Fibroblast of the aortic adventitia (primary cell): ENCODE measurements around the gene RBM28. TPM values are rescaled to one million over a fixed set of nuclear protein-coding genes. Genes with fewer than 3 reads are reported as not detected.

Source experiments
- DNase-seq: peaks from one replicate; pipeline ENCODE4 v3.0.0-alpha.2; 2010; ENCODE audit warnings: low read depth
- H3K4me3 ChIP-seq: 2 replicates; pipeline ENCODE4 v1.5.1; 2011; ENCODE audit warnings: low read depth, mild to moderate bottlenecking, control low read depth, low read length, moderate library complexity
- CTCF ChIP-seq: IDR thresholded peaks from 2 replicates; pipeline ENCODE4 v1.5.1; 2011; ENCODE audit warnings: mild to moderate bottlenecking, low read length, control low read depth, inconsistent platforms; ENCODE audit not compliant: insufficient read depth
- total RNA-seq: library from RNA; depleted of rRNA; stranded (reverse); fragments of >200 nt; gene quantifications from 2 replicates; pipeline ENCODE4 v1.2.3, GENCODE V29; 2012; ENCODE audit warnings: low replicate concordance

Gene RBM28
- total RNA-seq, 1 donor, result 14.7 TPM

- DNase-seq, result no peak
- no peak for TF ChIP-seq CTCF
- H3K4me3 ChIP-seq, result no peak overlapping the region
Measured at GRCh38 chr7:128265156-128265905, 78.4 kb downstream of the RBM28 start.

GRCh38 chr7:128264477-128264876 is 79.2 kb downstream of the RBM28 start:
- no peak overlapping the region for H3K4me3 ChIP-seq
- no peak for DNase-seq
- no peak for TF ChIP-seq CTCF

DNA sequence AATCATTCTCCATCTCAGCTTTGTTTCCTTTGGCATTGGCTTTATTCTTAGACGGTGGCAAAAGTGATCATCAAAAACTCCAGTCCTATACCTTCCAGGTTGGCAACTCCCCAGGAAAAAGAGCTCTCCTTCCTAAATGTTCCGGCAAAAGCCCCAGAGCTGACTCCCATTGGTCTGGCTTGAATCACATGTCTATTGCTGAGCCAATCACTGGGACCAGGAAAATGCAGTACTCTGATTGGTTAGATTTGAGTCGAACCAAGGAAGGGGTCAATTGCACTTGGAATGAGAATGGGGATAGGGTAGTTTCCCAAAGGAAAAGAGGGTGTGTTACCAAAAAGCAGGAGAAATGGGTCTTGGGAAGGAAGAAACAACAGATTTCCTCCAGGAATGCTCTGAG is 80.3 kb downstream of the RBM28 start:
- TF ChIP-seq CTCF, result no peak
- no peak for DNase-seq
- H3K4me3 ChIP-seq, result no peak overlapping the region

- no peak for DNase-seq
- no peak overlapping the region for H3K4me3 ChIP-seq
- no peak for TF ChIP-seq CTCF
Measured at GRCh38 chr7:128262273-128263028, 81.3 kb downstream of the RBM28 start.

- no peak overlapping the region for H3K4me3 ChIP-seq
- no peak for DNase-seq
- TF ChIP-seq CTCF, result no peak
Measured at GRCh38 chr7:128260069-128260795, 83.5 kb downstream of the RBM28 start.

DNA sequence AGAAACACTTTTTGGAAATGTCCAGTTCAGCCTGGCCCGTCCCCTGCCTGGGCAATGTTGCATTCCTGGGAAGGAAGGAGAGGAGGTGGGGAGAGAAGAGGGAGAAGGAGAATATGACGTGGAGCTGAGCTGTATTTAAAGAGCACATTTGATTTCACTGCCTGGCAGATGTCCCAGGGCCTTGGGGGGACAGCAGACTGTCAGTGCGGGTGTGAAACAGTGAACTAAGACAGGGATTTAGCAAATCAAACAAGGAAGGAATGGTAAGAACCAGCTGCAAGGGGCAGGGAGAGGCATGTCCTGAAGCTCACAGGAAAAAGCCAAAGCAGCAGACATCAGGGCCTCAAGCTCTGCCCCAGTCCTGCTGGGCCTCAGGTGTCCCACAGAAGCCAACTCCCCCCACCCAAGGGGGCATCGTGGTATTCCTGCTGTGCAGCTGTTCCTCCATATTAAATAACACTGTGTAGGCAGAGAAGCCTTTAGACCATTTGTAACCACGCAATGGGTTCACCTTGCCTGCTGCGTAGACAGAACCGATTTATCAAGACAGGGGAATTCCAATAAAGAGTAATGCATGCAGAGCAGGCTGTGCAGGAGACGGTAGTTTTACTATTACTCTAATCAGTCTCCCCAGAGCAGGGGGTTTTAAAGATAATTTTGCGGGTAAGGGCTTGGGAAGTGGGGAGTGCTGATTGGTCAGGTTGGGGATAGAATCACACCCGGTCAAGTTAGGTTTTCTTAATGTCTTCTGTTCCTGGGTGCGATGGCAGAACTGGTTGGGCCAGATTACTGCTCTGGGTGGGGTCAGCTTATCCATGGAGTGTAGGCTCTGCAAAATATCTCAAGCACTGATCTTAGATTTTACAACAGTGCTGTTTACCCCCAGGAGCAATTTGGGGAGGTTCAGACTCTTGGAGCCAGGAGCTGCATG is 84.3 kb downstream of the RBM28 start:
- H3K4me3 ChIP-seq, result no peak overlapping the region
- no peak for DNase-seq
- TF ChIP-seq CTCF, result no peak
